ENCODE data around the gene CNTN1.

DNA sequence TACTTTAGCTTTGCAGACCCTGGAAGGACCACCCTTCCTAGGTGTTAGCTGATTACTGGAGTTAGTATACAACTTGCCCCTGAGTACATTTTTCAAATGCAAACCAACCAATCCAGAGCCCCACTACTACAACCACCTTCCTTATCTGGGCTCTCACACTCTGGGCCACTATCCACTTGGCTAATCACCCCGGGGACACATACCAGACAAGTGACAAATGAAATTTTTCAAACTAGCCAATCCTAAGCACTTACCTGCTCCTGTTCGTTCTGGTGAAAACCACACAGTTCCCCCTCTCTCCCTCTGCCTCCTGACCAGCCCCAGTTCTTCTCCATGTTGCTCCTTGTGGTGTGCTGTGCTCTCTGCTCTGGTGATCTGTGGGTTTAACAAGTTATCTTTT lies 140.4 kb downstream of the CNTN1 start:
- no peak for TF ChIP-seq CTCF (IDR thresholded peaks at IDR 0.05; ENCODE audit: poor library complexity)
- TF ChIP-seq EZH2 (IDR thresholded peaks at IDR 0.05; ENCODE audit: borderline replicate concordance): no peak

Data from hepatocyte (in vitro differentiated cells).